ENCODE data around the gene LHFPL2.

DNA sequence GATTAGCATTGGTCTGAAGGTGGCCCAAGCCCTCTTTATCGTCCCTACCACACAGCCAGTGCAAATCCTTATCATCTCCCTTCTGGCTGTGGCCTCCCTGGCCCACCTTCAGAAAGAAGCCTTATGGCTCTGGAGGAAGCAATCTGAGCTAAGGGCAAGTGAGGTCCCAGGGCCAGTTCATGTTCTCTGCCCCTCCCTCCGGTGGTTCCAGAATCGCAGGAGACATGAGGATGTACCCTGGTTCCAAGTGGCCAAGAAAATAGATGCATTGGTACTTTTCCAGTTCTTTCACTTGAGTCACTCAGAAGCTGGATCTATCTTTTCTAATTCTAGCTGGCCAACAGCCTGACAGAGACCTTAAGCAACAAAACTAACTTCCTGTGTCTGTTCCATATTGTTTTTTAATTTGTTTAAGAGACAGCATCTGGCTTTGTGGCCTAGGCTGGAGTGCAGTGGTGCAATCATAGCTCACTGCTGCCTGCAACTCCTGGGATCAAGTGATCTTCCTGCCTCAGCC lies 60.7 kb downstream of the LHFPL2 start:
- TF ChIP-seq POLR2AphosphoS5 (IDR thresholded peaks at IDR 0.05) (no peak), POLR2A (IDR thresholded peaks at IDR 0.05) (no peak)
- TF ChIP-seq, protein P1, sequence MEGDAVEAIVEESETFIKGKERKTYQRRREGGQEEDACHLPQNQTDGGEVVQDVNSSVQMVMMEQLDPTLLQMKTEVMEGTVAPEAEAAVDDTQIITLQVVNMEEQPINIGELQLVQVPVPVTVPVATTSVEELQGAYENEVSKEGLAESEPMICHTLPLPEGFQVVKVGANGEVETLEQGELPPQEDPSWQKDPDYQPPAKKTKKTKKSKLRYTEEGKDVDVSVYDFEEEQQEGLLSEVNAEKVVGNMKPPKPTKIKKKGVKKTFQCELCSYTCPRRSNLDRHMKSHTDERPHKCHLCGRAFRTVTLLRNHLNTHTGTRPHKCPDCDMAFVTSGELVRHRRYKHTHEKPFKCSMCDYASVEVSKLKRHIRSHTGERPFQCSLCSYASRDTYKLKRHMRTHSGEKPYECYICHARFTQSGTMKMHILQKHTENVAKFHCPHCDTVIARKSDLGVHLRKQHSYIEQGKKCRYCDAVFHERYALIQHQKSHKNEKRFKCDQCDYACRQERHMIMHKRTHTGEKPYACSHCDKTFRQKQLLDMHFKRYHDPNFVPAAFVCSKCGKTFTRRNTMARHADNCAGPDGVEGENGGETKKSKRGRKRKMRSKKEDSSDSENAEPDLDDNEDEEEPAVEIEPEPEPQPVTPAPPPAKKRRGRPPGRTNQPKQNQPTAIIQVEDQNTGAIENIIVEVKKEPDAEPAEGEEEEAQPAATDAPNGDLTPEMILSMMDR (IDR thresholded peaks at IDR 0.05 in 8 of 11, conservative IDR thresholded peaks at IDR 0.05 in 3 of 11): no peak

Data from spleen (tissue), 7 donors.